ENCODE measurements around the gene FBXO5. TPM values are rescaled to one million over a fixed set of nuclear protein-coding genes. Genes with fewer than 3 reads are reported as not detected.

Gene FBXO5
- total RNA-seq, 1 donor from 2014 or later, result 13.3 TPM

GRCh38 chr6:153016846-153017245 lies 34.0 kb upstream of the FBXO5 start:
- POLR2A ChIA-PET, result no interaction called here
- H3K27me3 Mint-ChIP-seq, result peaks cover 14% of the 10 kb centered on the region
- no peak overlapping the region for H3K4me3 Mint-ChIP-seq
- H3K27ac Mint-ChIP-seq, result no peak overlapping the region
- CTCF ChIA-PET, result no interaction called here
- intact Hi-C loops (cut with micrococcal nuclease), result no loop called here
- DNase-seq (no peak), ATAC-seq (ENCODE audit: low read depth) (no peak)
- TF ChIP-seq, protein P1, sequence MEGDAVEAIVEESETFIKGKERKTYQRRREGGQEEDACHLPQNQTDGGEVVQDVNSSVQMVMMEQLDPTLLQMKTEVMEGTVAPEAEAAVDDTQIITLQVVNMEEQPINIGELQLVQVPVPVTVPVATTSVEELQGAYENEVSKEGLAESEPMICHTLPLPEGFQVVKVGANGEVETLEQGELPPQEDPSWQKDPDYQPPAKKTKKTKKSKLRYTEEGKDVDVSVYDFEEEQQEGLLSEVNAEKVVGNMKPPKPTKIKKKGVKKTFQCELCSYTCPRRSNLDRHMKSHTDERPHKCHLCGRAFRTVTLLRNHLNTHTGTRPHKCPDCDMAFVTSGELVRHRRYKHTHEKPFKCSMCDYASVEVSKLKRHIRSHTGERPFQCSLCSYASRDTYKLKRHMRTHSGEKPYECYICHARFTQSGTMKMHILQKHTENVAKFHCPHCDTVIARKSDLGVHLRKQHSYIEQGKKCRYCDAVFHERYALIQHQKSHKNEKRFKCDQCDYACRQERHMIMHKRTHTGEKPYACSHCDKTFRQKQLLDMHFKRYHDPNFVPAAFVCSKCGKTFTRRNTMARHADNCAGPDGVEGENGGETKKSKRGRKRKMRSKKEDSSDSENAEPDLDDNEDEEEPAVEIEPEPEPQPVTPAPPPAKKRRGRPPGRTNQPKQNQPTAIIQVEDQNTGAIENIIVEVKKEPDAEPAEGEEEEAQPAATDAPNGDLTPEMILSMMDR (IDR thresholded peaks at IDR 0.05), result no peak
- H3K4me1 Mint-ChIP-seq, result no peaks in the 10 kb centered on the region
- no peaks in the 10 kb centered on the region for H3K36me3 Mint-ChIP-seq (ENCODE audit: low read depth)
- no peaks in the 10 kb centered on the region for H3K9me3 Mint-ChIP-seq

- no peaks in the 10 kb centered on the region for H3K4me1 Mint-ChIP-seq
- H3K27me3 Mint-ChIP-seq, result peaks cover 11% of the 10 kb centered on the region
- POLR2A ChIA-PET, result no interaction called here
- TF ChIP-seq, protein P1 (IDR thresholded peaks at IDR 0.05), result no peak
- intact Hi-C loops (cut with micrococcal nuclease), result no loop called here
- no peaks in the 10 kb centered on the region for H3K36me3 Mint-ChIP-seq (ENCODE audit: low read depth)
- CTCF ChIA-PET, result no interaction called here
- no peaks in the 10 kb centered on the region for H3K9me3 Mint-ChIP-seq
- no peak overlapping the region for H3K27ac Mint-ChIP-seq
- DNase-seq, result no peak
- no peak for ATAC-seq (ENCODE audit: low read depth)
- no peak overlapping the region for H3K4me3 Mint-ChIP-seq
Measured at GRCh38 chr6:153015094-153015640, 32.3 kb upstream of the FBXO5 start.

DNA sequence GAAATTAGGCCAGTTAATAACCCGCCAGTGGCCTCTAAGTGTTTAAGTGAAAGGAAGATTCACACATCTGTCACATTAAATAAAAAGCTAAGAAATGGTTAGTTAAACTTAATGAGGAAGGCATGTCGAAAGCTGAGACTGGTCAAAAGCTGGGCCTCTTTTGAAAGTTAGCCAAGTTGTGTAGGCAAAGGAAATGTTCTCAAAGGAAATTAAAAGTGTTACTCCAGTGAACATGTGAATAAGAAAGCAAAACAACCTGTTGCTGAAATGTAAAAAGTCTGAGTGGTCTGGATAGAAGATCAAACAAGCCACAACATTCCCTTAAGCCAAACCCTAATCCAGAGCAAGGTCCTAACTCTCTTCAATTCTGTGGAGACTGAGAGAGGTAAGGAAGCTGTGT lies 30.6 kb upstream of the FBXO5 start:
- no peaks in the 10 kb centered on the region for H3K4me1 Mint-ChIP-seq
- ATAC-seq (ENCODE audit: low read depth) (no peak), DNase-seq (no peak)
- H3K27ac Mint-ChIP-seq, result no peak overlapping the region
- H3K9me3 Mint-ChIP-seq, result no peaks in the 10 kb centered on the region
- H3K36me3 Mint-ChIP-seq (ENCODE audit: low read depth), result no peaks in the 10 kb centered on the region
- CTCF ChIA-PET, result interaction anchor here (0.9 kb wide), 1 partner anchor 10 kb away, joined by 3 read pairs; no protein-coding TSS in a partner anchor
- intact Hi-C loops (cut with micrococcal nuclease), result no loop called here
- POLR2A ChIA-PET, result no interaction called here
- H3K27me3 Mint-ChIP-seq, result peaks cover 11% of the 10 kb centered on the region
- H3K4me3 Mint-ChIP-seq, result no peak overlapping the region
- TF ChIP-seq, protein P1 (IDR thresholded peaks at IDR 0.05), result no peak

- no peak overlapping the region for H3K27ac Mint-ChIP-seq
- no peaks in the 10 kb centered on the region for H3K4me1 Mint-ChIP-seq
- H3K27me3 Mint-ChIP-seq, result peaks cover 11% of the 10 kb centered on the region
- no peaks in the 10 kb centered on the region for H3K36me3 Mint-ChIP-seq (ENCODE audit: low read depth)
- no peaks in the 10 kb centered on the region for H3K9me3 Mint-ChIP-seq
- no peak overlapping the region for H3K4me3 Mint-ChIP-seq
- TF ChIP-seq, protein P1 (IDR thresholded peaks at IDR 0.05), result no peak
- ChIA-PET CTCF (no interaction called here), POLR2A (no interaction called here)
- DNase-seq, result no peak
- intact Hi-C loops (cut with micrococcal nuclease), result no loop called here
- no peak for ATAC-seq (ENCODE audit: low read depth)
Measured at GRCh38 chr6:153012856-153013255, 30.0 kb upstream of the FBXO5 start.

DNA sequence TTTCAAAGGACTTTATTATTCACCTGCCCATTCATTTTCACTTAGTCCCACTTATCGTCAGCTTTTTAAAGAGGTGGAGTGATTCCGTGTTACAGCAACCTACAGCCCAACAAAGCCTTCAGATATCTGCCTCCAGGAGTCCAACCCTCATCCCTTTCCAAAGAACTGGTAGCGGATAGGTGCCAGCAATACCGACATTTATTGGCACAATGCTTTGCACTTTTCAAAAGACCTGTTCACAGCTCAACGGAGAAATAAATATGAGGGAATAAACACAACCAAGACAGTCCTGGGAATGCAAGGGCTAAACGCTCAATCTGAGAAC lies 20.5 kb upstream of the FBXO5 start:
- peaks cover 42% of the 10 kb centered on the region for H3K4me1 Mint-ChIP-seq
- H3K4me3 Mint-ChIP-seq, result peak overlapping the region; percentile 99
- TF ChIP-seq, protein P1 (IDR thresholded peaks at IDR 0.05), result no peak
- H3K27me3 Mint-ChIP-seq, result no peaks in the 10 kb centered on the region
- peak overlapping the region; percentile 93 for H3K27ac Mint-ChIP-seq
- no peaks in the 10 kb centered on the region for H3K9me3 Mint-ChIP-seq
- ChIA-PET POLR2A (interaction anchor here (3.9 kb wide), 1 partner anchor 20 kb away, joined by 26 read pairs; the partner anchor contains the start of gene FBXO5), CTCF (no interaction called here)
- ATAC-seq (ENCODE audit: low read depth) (no peak), DNase-seq (no peak)
- H3K36me3 Mint-ChIP-seq (ENCODE audit: low read depth), result peaks cover 27% of the 10 kb centered on the region
- intact Hi-C loops (cut with micrococcal nuclease), result loop anchor here (1.0 to 10.0 kb wide), 4 partner anchors 21 to 1619 kb away; no protein-coding TSS in a partner anchor
